GM12872 (cell line): Measurements from ENCODE around the gene PDZRN3.

Experiments used
- TF ChIP-seq, protein P1 (sequence below): IDR thresholded peaks from 3 replicates; pipeline ENCODE4 v1.5.1; 2011; ENCODE audit warnings: low read depth, mild to moderate bottlenecking, low read length, moderate library complexity; ENCODE audit not compliant: insufficient read depth

Gene PDZRN3

DNA sequence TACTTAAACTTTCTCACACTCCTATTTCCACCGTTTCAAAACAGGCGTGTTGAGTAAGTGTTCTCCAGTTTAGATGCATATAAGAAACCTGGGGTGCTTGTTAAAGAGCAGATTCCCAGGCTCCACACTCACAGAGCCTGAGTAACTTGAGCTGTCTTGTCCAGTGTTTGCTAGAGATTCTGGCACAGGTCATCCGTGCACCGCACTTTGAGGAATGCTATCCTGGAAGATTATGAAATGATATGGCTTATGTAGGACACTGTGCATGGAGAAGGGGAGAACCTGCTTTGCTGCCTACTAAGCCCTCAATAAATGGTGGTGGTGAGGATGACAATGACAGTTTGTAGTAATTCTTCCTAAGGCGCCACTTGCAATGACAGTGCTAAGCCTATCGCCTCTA, 273.7 kb downstream of the PDZRN3 start:
- TF ChIP-seq, protein P1, sequence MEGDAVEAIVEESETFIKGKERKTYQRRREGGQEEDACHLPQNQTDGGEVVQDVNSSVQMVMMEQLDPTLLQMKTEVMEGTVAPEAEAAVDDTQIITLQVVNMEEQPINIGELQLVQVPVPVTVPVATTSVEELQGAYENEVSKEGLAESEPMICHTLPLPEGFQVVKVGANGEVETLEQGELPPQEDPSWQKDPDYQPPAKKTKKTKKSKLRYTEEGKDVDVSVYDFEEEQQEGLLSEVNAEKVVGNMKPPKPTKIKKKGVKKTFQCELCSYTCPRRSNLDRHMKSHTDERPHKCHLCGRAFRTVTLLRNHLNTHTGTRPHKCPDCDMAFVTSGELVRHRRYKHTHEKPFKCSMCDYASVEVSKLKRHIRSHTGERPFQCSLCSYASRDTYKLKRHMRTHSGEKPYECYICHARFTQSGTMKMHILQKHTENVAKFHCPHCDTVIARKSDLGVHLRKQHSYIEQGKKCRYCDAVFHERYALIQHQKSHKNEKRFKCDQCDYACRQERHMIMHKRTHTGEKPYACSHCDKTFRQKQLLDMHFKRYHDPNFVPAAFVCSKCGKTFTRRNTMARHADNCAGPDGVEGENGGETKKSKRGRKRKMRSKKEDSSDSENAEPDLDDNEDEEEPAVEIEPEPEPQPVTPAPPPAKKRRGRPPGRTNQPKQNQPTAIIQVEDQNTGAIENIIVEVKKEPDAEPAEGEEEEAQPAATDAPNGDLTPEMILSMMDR: no peak

DNA sequence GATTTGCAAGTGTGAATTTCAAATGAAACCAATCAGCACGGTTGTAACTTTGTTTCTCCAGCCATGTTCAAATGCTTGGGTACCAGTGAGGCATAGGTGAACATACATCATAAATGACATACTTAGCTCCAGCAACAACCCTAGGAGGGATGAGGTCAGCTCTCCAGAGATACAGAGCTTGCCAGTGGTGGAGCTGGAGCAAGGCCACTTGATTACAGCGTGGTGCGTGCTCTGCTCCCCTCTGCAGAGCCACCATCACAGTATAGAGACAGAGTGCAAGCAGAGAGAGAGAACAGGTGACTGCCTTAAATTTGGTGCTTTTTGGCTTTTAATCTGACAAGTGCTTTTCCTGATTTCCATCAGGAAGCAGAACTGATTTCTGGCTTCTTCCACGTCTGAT, 275.1 kb downstream of the PDZRN3 start:
- TF ChIP-seq, protein P1: no peak

DNA sequence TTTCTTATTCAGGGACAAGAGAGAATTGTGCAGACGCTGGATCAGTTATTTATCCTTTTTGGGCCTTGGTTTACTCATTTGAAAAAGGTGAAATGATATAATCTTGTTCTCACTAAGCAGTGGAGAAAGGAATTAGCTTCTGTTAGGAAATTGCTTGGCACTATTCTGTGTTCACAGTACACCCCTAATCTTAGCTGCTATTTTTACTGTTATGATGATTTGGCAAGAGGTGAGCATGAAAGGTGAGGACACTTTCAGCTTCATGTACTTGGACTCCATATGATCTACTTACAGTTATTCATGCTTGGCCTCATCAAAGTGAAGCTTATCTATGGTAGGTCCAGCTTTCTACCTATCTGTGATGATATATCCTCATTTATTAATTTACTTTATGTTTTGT, 282.7 kb downstream of the PDZRN3 start:
- TF ChIP-seq, protein P1: no peak

DNA sequence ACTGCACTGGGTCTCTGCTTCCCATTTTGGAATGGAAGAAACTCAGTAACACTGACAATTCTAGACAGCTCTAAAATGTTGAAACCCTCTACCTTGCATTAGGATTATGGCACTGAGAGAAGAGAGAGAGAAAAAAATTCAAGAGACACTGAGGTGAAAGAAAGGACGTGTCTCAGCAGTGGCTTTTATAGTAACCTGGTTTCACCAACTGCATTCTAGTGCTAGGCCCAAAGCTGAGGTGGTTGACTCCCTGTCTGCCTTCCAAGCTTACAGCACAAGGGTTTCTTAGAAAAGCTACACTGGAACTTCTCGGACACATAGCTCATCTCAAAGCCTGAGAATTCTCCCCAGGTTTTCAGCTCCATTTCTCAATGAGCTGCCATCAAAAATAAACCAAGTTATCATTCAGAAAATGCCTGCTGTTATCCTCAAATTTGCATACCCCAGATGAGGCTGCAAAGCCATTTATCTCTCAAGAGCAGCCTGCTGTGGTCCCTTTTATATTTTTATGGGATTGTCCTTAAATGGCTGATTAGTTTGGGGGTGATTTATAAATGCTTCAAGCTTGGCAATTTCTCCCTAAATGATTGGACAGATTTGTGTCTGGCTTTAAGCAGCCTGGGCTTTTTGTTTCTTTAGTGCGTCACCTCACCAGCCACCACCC, 283.3 kb downstream of the PDZRN3 start:
- TF ChIP-seq, protein P1: no peak

DNA sequence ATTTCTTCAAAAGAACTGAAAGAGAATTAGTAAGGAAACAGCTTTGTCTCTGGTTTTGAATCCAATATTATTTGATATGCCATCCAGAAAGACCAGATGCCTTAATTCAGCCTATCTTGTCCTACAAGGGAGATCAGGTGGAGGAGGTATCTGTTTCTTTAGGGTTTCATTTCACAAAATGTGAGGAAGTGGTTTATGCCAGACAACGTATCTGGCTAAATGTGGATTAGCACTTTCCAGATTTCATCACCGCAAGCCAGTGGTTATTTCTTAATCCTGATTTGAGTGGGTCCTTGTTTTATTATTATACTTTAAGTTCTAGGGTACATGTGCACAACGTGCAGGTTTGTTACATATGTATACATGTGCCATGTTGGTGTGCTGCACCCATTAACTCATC, 292.2 kb downstream of the PDZRN3 start:
- TF ChIP-seq, protein P1: no peak
